ENCODE data around the gene CERS6.

DNA sequence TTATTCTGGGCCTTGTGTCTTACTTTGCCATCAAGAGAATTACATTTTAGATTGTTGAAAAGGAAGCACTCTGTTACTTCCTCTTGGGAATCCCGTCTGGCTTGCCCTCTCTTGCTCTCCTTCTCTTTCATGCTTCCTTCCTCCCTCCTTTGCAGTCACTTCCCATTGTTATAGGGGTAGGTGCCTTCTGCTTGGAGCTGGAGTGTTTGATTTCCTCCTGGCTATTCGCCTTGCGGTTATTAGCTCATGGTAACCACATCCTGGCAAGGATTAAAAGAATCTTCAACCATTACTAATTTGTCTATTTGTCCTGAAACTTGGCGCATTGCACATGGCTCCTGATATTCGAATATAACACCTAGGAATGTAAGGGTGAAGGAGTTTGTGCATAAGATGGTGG lies 115.0 kb downstream of the CERS6 start:
- no peak for TF ChIP-seq POLR2A (IDR thresholded peaks at IDR 0.05)
- TF ChIP-seq, protein P1, sequence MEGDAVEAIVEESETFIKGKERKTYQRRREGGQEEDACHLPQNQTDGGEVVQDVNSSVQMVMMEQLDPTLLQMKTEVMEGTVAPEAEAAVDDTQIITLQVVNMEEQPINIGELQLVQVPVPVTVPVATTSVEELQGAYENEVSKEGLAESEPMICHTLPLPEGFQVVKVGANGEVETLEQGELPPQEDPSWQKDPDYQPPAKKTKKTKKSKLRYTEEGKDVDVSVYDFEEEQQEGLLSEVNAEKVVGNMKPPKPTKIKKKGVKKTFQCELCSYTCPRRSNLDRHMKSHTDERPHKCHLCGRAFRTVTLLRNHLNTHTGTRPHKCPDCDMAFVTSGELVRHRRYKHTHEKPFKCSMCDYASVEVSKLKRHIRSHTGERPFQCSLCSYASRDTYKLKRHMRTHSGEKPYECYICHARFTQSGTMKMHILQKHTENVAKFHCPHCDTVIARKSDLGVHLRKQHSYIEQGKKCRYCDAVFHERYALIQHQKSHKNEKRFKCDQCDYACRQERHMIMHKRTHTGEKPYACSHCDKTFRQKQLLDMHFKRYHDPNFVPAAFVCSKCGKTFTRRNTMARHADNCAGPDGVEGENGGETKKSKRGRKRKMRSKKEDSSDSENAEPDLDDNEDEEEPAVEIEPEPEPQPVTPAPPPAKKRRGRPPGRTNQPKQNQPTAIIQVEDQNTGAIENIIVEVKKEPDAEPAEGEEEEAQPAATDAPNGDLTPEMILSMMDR (IDR thresholded peaks at IDR 0.05), result no peak

All from thyroid gland (tissue), 4 donors.